GM18517 (cell line): ENCODE data around the gene ITGAE.
A peak's percentile ranks its signal among the peaks of the same experiment; 100 is the strongest.
"Not testable (repeated sequence)": the region's sequence is repeated elsewhere in the genome, so short reads cannot be mapped to it uniquely, and the experiment has no call there.

Experiments
- ATAC-seq: cut with Tn5 transposase; IDR thresholded peaks from one replicate; pipeline ENCODE4 v1.9.1; 2021; ENCODE audit warnings: mild to moderate bottlenecking, moderate library complexity; ENCODE audit not compliant: unreplicated experiment

ITGAE gene

DNA sequence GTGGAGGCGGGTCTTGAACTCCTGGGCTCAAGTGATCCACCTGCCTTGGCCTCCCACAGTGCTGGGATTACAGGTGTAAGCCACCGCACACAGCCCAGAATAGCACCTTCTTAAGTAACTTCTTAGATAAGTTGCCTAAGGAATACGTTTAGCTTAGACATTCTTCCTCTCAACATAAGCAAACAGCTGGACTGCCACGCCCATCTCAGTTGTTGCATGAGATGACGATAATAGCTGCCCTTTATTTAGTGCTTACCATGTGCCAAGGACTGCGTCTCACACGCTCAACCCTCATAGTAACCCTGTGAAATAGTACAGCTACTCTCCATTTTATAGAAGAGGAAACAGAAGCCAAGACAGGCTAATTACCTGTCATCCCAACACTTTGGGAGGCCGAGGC, 65.5 kb downstream of the ITGAE start:
- no peak for ATAC-seq

DNA sequence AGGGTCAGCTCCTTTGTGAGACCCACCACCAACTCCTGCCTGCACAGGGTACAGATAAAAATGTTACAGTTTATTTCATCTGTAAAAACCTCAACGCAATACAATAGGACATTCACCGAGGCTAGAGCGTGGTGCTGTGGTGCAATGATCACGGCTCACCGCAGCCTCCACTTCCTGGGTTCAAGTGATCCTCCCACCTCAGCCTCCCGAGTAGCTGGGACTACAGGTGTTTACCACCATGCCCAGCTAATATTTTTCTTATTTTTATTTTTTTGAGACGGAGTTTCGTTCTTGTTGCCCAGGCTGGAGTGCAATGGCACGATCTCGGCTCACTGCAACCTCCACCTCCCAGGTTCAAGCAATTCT, 66.1 kb downstream of the ITGAE start:
- ATAC-seq, result not testable (repeated sequence)

DNA sequence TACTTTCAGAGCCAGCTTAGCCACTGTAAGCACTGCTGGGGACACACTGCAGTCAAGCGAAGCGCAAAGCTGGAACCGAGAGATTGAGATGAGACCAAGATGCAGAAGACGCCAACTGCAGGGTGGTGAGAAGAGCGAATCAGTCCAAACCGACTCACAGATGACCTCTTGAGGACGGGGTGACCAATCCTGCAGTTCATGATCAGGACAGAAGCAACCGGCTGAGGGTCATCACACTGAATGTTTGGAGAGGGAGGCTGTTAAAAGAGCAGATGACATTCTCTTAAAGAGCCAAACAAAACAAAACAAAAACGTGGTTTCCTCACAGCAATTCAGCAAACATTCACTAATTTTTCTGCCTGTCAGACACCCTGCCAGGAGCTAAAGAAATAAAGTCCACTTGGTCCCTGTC, 68.8 kb downstream of the ITGAE start:
- ATAC-seq, result peak; percentile 80

DNA sequence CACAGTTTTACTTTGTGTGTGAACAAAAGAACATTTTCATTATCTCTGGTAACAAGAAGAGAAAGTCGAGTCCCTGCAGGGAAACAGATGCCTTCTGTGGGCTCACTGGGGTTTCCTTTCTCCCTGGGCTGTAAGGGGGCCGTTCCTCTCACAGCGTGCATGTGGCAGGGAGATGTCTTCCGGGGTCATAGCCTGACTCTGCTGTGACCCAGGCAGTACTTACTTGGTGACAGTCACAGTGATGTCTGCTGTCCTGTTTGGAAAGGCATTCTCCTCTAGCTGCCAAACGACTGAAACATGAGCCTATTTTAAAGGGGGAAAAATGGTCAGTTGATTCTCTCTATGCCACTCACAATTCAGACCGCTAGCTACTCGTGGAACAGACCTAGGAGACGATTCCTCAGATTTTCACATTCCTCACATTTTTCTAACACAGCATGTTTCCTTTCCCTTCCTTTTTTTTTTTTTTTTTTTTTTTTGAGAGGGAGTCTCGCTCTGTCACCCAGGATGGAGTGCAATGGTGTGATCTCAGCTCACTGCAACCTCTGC, 70.0 kb downstream of the ITGAE start:
- no peak for ATAC-seq

DNA sequence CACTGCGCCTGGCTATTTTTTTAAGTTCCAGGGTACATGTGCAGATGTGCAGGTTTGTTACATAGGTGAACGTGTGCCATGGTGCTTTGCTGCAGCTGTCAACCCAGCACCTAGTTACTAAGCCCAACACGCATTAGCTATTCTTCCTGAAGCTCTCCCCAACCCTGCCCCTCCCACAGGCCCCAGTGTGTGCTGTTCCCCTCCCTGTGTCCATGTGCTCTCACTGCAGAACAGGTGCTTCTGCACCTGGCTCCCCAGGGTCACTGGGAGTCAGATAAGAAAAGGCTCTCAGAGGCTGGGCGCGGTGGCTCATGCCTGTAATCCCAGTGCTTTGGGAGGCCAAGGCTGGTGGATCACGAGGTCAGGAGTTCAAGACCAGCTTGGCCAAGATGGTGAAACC, 71.1 kb downstream of the ITGAE start:
- ATAC-seq, result no peak

- not testable (repeated sequence) for ATAC-seq
Measured at GRCh38 chr17:3728099-3728498, 72.9 kb downstream of the ITGAE start.

DNA sequence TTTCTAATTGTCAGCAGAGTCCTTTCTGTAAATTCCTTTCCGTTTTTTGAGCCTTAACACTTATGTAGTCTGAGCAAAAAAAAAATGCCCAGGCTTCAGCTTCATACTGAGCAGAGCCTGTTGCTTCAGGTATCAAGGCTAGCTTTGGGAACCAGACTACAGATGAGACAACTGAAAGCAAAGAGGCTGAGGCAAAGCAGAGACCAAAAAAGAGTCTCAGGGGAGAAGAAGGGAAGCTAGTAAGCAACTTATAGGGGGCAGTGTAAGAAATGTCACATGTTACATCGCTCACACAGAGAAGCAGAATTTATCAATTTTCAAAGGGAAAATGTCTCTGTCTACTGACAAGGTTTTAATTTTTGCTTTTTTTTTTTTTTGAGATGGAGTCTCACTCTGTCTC, 73.9 kb downstream of the ITGAE start:
- no peak for ATAC-seq

DNA sequence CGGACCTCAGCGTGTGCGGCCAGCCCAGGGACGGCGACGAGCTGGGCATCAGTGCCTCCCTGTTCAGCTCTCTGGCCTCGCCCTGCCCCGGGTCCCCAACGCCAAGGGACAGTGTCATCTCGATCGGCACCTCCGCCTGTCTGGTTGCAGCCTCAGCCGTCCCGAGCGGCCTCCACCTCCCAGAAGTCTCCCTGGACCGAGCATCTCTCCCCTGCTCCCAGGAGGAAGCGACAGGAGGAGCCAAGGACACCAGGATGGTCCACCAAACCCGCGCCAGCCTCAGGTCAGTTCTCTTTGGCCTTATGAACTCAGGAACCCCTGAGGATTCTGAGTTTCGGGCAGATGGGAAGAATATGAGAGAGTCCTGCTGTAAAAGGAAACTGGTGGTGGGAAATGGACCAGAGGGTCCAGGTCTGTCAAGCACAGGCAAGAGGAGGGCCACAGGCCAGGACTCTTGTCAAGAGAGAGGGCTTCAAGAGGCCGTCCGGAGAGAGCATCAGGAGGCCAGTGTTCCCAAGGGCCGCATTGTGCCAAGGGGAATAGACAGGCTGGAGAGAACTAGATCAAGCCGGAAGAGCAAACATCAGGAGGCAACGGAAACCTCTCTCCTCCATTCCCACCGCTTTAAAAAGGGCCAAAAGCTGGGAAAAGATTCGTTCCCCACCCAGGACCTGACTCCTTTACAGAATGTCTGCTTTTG, 76.5 kb downstream of the ITGAE start:
- no peak for ATAC-seq

DNA sequence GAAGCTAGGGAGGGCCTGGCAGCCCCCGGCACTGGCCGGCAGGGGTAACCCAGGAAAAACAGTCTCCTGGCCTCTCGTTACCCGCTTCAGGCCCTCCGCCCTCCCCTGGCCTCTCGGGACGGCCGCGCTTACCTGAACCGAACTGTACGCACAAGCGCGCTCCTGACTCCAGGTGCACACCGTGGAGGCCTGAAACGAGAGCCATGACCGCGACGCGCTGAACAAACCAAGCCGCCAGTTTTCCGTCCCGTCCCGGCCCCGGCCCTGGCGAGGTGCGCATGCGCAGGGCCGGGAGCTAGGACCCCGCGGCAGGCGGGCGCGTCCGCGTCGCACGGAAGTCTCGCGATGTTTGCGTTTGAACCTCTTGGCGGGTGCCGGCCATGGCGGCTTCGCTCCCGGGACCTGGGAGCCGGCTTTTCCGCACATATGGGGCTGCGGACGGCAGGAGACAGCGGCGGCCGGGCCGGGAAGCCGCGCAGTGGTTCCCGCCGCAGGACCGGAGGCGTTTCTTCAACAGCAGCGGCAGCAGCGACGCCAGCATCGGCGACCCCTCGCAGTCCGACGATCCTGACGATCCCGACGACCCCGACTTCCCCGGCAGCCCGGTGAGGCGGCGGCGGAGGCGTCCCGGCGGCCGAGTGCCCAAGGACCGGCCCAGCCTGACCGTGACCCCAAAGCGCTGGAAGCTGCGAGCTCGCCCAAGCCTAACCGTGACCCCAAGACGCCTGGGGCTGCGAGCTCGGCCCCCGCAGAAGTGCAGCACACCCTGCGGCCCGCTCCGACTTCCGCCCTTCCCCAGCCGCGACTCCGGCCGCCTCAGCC, 77.2 kb downstream of the ITGAE start, which contains the start of gene HASPIN:
HASPIN (plus strand) TSS at position 348 of the 822 bp plus-strand sequence; CDS start at position 381, 33 bp downstream.
- peak; percentile 67 for ATAC-seq

DNA sequence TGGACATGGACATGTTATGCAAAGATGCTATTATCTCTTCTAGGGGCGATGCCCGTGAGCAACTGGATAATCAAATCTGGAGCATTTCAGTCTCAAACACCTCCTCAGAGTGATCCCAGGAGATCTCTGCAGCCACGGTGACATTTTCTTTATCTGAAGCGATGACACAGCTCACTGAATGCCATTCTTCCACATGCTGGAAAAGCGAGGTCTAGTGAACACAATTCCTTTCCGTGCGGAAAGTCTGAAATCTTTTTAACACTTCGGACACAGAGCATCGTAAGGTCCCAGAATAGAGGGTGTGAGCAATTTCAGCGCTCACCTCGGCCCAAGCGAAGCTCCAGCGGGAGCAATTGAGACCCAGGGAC, 77.8 kb downstream of the ITGAE start:
- no peak for ATAC-seq

GRCh38 chr17:3722716-3723115, 78.3 kb downstream of the ITGAE start:
- no peak for ATAC-seq

GRCh38 chr17:3719265-3719664, 81.7 kb downstream of the ITGAE start:
- no peak for ATAC-seq

DNA sequence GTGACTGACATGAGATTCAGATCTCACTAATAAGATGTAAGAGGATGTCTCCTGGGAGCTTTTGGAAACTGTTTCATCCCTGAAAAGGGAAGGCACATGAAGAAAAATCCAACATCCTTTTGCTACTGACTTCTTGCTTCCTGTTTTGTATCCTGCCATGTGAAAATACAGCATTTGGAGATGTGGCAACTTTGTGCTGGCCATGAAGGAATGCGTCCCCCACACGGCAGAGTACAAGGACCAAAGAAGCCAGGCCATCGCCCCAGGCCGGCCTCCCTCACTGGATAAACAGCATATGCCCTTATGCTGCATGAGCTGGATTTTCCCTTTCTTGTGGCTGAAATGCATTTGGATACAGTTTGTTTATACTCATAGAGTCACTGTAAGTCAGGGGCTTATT, 82.8 kb downstream of the ITGAE start:
- ATAC-seq, result no peak

GRCh38 chr17:3715296-3715695, 85.7 kb downstream of the ITGAE start:
- no peak for ATAC-seq

- ATAC-seq, result no peak
Measured at GRCh38 chr17:3712811-3713463, 88.1 kb downstream of the ITGAE start.

GRCh38 chr17:3710951-3711383, 90.0 kb downstream of the ITGAE start:
- peak; percentile 94 for ATAC-seq

DNA sequence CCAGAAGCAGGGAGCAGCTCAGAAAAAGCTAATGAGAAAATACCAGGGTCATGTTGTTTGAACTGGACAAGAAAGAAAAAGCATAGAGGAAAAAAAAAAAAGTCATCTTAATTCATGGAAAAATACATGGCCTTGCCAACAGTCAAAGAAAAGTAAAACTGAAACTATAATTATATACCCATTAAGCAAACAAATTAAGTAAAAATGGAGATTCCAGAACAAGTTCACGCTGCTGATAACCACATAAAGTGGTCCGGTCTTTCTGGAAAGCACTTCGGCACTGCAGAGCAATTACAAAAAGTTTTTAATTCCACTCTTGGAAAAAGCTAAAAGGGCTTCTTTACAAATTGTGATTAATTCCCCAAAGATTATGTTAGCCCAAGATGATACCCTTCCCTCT, 92.6 kb downstream of the ITGAE start:
- no peak for ATAC-seq

DNA sequence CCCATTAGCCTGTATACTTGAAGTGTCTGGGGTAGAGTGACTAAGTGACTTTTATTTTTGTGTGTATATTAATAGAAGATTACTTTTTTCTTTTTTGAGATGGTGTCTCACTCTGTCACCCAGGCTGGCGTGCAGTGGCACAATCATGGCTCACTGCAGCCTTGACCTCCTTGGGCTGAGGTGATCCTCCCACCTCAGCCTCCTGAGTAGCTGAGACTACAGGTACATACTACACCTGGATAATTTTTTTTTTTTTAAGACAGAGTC, 95.3 kb downstream of the ITGAE start:
- not testable (repeated sequence) for ATAC-seq

GRCh38 chr17:3704931-3705717, 95.9 kb downstream of the ITGAE start:
- no peak for ATAC-seq

DNA sequence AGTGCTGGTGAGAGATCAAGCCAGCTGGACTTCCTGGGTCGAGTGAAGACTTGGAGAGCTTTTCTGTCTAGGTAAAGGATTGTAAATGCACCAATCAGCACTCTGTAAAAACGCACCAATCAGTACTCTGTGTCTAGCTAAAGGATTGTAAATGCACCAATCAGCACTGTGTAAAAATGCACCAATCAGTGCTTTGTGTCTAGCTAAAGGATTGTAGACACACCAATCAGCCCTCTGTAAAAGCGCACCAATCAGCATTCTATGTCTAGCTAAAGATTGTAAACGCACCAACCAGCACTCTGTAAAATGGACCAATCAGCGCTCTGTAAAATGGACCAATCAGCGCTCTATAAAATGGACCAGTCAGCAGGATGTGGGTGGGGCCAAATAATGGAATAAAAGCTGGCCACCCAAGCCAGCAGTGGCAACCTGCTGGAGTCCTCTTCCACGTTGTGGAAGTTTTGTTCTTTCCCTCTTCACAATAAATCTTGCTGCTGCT, 98.9 kb downstream of the ITGAE start:
- not testable (repeated sequence) for ATAC-seq

DNA sequence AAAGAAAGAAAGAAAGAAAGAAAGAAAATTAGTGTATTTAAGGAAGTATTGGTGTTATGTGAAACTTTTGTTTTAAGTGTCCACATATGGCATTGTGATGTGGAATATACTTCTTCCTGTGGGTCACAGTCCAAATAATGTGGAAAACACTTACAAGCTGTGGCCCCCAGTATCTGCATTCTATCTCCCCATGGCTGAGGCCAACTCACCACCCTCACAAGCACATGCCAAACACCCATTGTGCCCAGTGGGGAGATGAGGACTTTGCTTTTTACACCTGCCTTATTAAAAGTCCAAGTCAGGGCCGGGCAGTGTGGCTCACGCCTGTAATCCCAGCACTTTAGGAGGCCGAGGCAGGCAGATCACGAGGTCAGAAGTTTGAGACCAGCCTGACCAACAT, 101.0 kb downstream of the ITGAE start:
- ATAC-seq, result no peak
